ENCODE results near the gene COBLL1. TPM values are rescaled to one million over a fixed set of nuclear protein-coding genes. Genes with fewer than 3 reads are reported as not detected.

COBLL1 gene
- total and polyA plus RNA-seq, 4 donors = 16.3 to 114 (median 36.4) TPM

DNA sequence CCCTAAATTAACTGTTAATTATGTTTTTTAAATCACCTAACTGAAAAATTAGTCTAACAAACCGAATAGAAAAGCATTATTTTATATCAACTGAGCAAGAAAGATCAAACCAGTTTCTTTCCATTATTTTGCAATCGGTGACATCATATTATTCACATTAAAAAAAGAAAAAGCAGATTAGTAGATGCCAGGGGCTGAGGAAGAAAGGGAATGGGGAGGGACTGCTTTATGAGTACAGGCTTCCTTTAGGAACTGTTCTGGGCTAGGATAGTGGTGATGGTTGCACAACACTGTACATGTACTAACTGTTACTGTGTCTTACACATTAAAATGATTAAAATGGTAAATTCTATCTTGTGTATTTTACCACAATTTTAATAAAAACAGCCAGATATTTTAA is 59.3 kb downstream of the COBLL1 start:
- WGBS = 76% methylated on average over 2 of the region's 2 CpGs
- H3K27ac ChIP-seq (ENCODE audit: low read depth in 1 of 2, low read length in 2 of 2) = no peak overlapping the region
- no peaks in the 10 kb centered on the region for H3K9me3 ChIP-seq (ENCODE audit: control insufficient read depth in 4 of 4, low read length in 3 of 4)
- no peak for DNase-seq (ENCODE audit: low spot score)
- no peak overlapping the region for H3K4me3 ChIP-seq (ENCODE audit: low read depth in 1 of 3, low read length in 3 of 3)
- no peak overlapping the region for H3K9ac ChIP-seq (ENCODE audit: low read depth in 1 of 2, low read length in 2 of 2)
- TF ChIP-seq, protein P1, sequence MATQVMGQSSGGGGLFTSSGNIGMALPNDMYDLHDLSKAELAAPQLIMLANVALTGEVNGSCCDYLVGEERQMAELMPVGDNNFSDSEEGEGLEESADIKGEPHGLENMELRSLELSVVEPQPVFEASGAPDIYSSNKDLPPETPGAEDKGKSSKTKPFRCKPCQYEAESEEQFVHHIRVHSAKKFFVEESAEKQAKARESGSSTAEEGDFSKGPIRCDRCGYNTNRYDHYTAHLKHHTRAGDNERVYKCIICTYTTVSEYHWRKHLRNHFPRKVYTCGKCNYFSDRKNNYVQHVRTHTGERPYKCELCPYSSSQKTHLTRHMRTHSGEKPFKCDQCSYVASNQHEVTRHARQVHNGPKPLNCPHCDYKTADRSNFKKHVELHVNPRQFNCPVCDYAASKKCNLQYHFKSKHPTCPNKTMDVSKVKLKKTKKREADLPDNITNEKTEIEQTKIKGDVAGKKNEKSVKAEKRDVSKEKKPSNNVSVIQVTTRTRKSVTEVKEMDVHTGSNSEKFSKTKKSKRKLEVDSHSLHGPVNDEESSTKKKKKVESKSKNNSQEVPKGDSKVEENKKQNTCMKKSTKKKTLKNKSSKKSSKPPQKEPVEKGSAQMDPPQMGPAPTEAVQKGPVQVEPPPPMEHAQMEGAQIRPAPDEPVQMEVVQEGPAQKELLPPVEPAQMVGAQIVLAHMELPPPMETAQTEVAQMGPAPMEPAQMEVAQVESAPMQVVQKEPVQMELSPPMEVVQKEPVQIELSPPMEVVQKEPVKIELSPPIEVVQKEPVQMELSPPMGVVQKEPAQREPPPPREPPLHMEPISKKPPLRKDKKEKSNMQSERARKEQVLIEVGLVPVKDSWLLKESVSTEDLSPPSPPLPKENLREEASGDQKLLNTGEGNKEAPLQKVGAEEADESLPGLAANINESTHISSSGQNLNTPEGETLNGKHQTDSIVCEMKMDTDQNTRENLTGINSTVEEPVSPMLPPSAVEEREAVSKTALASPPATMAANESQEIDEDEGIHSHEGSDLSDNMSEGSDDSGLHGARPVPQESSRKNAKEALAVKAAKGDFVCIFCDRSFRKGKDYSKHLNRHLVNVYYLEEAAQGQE (IDR thresholded peaks at IDR 0.05) = no peak
- TF ChIP-seq FOXA2 (IDR thresholded peaks at IDR 0.05) (no peak), JUND (IDR thresholded peaks at IDR 0.05) (peak; percentile 19 to 47)
- H3K36me3 ChIP-seq (ENCODE audit: control insufficient read depth in 4 of 4, insufficient read depth in 3 of 4, low read depth in 1 of 4, low read length in 3 of 4) = no peaks in the 10 kb centered on the region
- no peaks in the 10 kb centered on the region for H3K27me3 ChIP-seq (ENCODE audit: control insufficient read depth in 4 of 4, insufficient read depth in 4 of 4, low read length in 3 of 4)
- peaks cover 0 to 13% (median 2%) of the 10 kb centered on the region in 4 donors for H3K4me1 ChIP-seq (ENCODE audit: control insufficient read depth in 4 of 4, insufficient read depth in 4 of 4, low read length in 3 of 4)

DNA sequence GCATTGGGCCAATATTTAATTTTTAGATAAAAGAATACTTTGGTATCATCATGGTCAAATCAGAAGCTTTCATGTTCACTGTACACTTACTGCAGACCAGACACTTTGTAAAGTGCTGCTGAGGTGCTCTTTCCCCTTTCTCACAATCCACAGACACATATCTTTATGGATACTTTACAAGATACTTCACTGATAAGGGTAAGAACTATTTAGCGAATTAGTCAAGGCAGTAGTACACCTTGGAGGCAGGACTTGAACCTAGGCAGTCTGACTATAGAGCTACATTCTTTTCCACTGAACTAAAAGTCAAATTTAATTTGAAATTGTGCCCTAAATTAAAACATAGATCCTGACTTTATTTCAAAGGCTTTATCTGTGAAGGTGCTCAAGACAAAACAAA is 60.2 kb downstream of the COBLL1 start:
- Histone ChIP-seq H3K4me1 (ENCODE audit: control insufficient read depth in 4 of 4, insufficient read depth in 4 of 4, low read length in 3 of 4) (peaks cover 0 to 7% (median 4%) of the 10 kb centered on the region in 4 donors), H3K9me3 (ENCODE audit: control insufficient read depth in 4 of 4, low read length in 3 of 4) (no peaks in the 10 kb centered on the region), H3K27ac (ENCODE audit: low read depth in 1 of 2, low read length in 2 of 2) (no peak overlapping the region), H3K36me3 (ENCODE audit: control insufficient read depth in 4 of 4, insufficient read depth in 3 of 4, low read depth in 1 of 4, low read length in 3 of 4) (no peaks in the 10 kb centered on the region), H3K4me3 (ENCODE audit: low read depth in 1 of 3, low read length in 3 of 3) (no peak overlapping the region), H3K27me3 (ENCODE audit: control insufficient read depth in 4 of 4, insufficient read depth in 4 of 4, low read length in 3 of 4) (no peaks in the 10 kb centered on the region), H3K9ac (ENCODE audit: low read depth in 1 of 2, low read length in 2 of 2) (no peak overlapping the region)
- DNase-seq (ENCODE audit: low spot score) = no peak
- 48% methylated on average over 1 of the region's 1 CpG for WGBS
- TF ChIP-seq GABPA (IDR thresholded peaks at IDR 0.05 in 1 of 2, conservative IDR thresholded peaks at IDR 0.05 in 1 of 2) (no peak), SP1 (IDR thresholded peaks at IDR 0.05) (no peak), FOXA2 (IDR thresholded peaks at IDR 0.05) (no peak), TAF1 (conservative IDR thresholded peaks at IDR 0.05) (no peak), JUND (IDR thresholded peaks at IDR 0.05) (no peak), RXRA (IDR thresholded peaks at IDR 0.05) (no peak), FOXA1 (IDR thresholded peaks at IDR 0.05) (no peak), HNF4G (IDR thresholded peaks at IDR 0.05) (no peak), EGR1 (IDR thresholded peaks at IDR 0.05; ENCODE audit: low read depth in 2 of 2) (no peak), HNF4A (conservative IDR thresholded peaks at IDR 0.05) (no peak), NR2F2 (IDR thresholded peaks at IDR 0.05) (no peak), YY1 (IDR thresholded peaks at IDR 0.05) (no peak)
- TF ChIP-seq, protein P2, sequence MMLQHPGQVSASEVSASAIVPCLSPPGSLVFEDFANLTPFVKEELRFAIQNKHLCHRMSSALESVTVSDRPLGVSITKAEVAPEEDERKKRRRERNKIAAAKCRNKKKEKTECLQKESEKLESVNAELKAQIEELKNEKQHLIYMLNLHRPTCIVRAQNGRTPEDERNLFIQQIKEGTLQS (IDR thresholded peaks at IDR 0.05) = no peak
- TF ChIP-seq, protein P1 (IDR thresholded peaks at IDR 0.05) = no peak
- TF ChIP-seq, protein P3, sequence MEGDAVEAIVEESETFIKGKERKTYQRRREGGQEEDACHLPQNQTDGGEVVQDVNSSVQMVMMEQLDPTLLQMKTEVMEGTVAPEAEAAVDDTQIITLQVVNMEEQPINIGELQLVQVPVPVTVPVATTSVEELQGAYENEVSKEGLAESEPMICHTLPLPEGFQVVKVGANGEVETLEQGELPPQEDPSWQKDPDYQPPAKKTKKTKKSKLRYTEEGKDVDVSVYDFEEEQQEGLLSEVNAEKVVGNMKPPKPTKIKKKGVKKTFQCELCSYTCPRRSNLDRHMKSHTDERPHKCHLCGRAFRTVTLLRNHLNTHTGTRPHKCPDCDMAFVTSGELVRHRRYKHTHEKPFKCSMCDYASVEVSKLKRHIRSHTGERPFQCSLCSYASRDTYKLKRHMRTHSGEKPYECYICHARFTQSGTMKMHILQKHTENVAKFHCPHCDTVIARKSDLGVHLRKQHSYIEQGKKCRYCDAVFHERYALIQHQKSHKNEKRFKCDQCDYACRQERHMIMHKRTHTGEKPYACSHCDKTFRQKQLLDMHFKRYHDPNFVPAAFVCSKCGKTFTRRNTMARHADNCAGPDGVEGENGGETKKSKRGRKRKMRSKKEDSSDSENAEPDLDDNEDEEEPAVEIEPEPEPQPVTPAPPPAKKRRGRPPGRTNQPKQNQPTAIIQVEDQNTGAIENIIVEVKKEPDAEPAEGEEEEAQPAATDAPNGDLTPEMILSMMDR (IDR thresholded peaks at IDR 0.05; ENCODE audit: low read depth, low read length, missing input control) = no peak
